GM21423 (cell line): ENCODE results near the gene SPACDR.
"Not testable (repeated sequence)": the region's sequence is repeated elsewhere in the genome, so short reads cannot be mapped to it uniquely, and the experiment has no call there.

ENCODE experiments used
- ATAC-seq: cut with Tn5 transposase; IDR thresholded peaks from one replicate; pipeline ENCODE4 v1.9.1; 2021; ENCODE audit warnings: mild to moderate bottlenecking, moderate library complexity; ENCODE audit not compliant: unreplicated experiment

The SPACDR gene

DNA sequence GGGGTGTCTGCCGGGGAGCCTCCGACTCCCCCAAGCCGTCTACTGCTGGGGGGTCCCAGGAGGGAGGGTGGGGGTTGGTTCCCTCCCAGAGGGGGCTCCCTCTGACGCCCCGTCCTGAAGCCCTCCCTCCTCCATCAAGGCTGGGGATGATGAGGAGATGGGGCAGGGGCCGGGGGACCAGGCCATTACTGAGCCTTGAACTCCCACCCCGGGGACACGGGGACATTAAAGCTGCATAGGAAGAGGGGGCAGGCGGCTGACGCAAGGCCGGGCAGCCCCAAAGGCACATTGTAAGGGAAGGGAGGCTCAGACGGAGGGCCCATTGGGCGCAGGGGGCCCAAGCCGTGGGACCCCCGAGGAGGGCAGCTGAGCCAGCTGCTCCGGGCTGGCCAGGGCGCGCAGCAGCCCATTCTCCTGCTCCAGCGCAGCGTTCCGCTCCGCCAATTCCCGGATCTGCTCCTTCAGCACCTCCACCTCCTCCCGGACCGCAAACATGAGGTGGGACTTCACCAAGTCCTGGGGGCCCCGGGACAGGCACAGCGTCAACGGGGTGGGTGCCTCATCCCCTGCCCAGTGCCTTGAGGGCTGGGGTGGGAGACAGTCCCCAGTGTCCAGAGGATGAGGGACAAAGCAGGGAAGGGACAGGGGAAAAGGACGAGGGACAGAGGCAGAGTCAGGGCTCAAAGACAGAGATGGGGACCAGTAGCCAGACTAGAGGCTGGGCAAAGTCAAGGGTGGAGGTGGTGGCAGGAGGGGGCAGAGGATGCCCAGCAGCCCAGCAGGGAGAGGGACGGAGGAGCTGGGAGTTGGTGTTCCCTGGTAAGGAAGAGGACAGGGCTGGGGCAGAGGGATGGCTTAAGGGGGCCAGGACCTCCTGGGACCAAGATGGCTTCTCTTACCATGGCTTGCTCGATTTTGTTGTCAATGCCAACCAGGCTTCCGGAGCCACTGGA, 2.9 kb upstream of the SPACDR start:
- ATAC-seq, result no peak

- ATAC-seq, result no peak
Observed at GRCh38 chr7:100465702-100466311, 1.7 kb upstream of the SPACDR start.

DNA sequence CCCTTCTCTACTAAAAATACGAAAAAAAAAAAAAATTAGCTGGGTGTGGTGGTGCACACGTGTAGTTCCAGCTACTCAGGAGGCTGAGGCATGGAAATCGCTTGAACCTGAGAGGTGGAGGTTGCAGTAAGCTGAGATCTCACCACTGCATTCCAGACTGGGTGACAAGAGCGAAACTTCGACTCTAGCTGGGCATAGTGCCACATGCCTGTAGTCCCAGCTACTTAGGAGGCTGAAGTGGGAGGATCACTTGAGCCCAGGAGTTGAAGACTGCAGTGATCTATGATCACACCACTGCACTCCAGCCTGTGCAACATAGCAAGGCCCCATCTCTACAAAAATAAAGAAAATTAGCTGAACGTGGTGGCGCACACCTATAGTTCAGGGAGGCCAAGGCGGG, 1.2 kb upstream of the SPACDR start:
- ATAC-seq, result no peak

DNA sequence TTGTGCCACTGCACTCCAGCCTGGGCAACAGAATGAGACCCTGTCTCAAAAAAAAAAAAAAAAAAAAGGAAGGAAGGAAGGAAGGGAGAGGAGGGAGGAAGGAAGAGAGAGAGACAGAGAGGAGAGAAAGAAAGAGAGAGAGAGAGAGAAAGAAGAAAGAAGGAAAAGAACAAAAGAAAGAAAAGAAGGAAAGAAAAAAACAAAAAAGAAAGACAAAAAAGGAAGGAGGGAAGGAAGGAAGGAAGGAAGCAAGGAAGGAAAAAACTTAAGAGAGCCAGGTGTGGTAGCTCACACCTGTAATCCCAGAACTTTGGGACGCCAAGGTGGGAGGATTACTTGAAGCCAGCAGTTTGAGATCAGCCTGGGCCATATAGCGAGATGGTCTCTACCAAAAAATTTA, 731 bp upstream of the SPACDR start:
- no peak for ATAC-seq

- no peak for ATAC-seq
Observed at GRCh38 chr7:100457033-100457432, 7.0 kb downstream of the SPACDR start.

GRCh38 chr7:100456562-100456961, 7.5 kb downstream of the SPACDR start:
- no peak for ATAC-seq

DNA sequence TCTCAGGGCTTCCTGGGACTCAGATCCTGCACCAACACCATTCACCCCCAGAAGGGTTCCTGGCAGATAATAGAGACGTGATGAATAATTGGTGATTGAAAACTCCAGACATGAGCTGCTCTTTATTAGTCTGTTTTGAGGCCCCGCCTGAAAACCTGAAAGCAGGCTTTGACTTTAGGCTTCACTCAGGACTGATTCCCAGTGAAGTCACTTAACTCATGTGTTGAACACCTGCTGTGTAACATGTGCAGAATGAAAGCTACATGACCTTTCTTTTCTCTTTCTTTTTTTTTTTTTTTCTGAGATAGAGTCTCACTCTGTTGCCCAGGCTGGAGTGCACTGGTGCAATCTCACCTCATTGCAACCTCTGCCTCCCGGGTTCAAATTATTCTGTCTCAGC, 8.9 kb downstream of the SPACDR start:
- no peak for ATAC-seq

DNA sequence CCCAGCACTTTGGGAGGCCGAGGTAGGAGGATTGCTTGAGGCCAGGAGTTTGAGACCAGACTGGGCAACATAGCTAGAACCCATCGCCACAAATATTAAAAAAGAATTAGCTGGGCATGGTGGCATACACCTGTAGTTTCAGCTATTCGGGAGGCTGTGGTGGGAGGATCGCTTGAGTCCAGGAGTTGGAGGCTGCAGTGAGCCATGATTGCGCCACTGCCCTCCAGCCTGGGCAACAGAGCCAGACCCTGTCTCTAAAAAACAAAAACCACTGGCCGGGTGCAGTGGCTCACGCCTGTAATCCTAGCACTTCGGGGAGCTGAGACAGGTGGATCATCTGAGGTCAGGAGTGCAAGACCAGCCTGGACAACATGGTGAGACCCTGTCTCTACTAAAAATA, 10.2 kb downstream of the SPACDR start:
- ATAC-seq, result not testable (repeated sequence)

- no peak for ATAC-seq
Observed at GRCh38 chr7:100452513-100452912, 11.5 kb downstream of the SPACDR start.

DNA sequence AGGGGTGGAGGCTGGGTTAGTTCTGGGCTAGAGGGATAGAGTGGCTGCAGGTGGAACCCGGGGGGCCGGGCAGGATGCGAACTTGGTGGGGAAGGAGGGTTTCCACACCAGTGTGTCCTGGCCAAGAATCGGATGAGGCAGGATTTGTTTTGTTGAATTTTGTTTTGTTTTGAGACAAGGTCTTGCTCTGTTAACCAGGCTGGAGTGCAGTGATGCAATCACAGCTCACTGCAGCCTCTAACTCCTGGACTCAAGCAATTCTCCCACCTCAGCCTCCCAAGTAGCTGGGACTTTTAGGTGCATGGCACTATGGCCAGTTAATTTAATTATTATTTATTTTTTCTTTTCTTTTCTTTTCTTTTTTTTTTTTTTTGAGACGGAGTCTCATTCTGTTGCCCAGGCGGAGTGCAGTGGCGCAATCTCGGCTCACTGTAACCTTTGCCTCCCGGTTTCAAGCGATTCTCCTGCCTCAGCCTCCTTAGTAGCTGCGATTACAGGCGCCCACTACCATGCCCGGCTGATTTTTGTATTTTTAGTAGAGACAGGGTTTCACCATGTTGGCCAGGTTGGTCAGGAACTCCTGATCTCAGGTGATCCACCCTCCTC, 14.8 kb downstream of the SPACDR start:
- ATAC-seq, result no peak

- not testable (repeated sequence) for ATAC-seq
Observed at GRCh38 chr7:100447363-100447762, 16.7 kb downstream of the SPACDR start.

- ATAC-seq, result no peak
Observed at GRCh38 chr7:100446040-100446439, 18.0 kb downstream of the SPACDR start.

DNA sequence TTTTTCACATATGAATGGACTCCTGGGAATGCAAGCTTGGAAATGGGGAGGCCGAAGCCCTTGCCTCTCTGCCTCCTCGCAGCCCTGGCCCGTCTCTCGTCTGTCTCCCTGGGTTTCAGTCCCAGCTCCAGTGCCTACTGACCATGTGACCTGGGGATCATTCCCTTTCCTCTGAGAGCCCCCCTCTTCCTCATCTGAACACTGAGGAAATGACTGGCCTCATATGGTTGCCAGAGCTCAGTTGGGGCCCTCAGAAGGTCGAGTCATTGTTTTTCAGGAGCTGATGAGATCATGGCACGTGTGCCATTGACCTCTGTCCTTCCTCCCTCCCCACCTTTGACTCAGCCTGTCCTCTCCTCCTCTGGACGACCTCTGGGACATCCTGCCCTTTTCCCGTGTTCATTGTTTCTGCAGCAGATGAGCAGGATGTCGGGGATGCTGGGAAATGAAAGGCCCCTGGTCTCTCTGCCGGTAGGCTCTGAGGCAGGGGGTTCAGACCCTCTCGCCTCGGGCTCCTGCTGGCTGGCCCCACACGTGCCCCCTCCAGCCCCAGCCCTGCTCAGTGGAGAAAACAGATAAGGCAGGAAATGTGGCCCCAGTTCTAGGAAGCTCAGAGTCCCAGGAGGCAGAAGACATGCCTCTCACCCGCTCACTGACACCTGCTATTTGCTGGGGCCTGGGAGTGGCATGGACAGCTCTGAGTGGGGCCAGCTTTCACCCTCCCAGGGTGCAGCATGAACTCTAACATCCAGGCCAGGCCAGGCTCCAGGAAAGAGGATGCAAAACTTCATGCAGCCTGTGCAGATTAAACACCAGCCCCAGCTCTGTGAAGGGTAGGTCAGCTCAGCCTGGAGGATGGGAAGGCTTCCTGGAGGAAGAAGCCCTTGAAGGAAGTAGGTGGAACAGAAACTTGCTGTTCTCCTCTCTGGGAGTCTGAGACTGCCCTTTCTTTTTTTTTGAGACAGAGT, 19.5 kb downstream of the SPACDR start:
- no peak for ATAC-seq

DNA sequence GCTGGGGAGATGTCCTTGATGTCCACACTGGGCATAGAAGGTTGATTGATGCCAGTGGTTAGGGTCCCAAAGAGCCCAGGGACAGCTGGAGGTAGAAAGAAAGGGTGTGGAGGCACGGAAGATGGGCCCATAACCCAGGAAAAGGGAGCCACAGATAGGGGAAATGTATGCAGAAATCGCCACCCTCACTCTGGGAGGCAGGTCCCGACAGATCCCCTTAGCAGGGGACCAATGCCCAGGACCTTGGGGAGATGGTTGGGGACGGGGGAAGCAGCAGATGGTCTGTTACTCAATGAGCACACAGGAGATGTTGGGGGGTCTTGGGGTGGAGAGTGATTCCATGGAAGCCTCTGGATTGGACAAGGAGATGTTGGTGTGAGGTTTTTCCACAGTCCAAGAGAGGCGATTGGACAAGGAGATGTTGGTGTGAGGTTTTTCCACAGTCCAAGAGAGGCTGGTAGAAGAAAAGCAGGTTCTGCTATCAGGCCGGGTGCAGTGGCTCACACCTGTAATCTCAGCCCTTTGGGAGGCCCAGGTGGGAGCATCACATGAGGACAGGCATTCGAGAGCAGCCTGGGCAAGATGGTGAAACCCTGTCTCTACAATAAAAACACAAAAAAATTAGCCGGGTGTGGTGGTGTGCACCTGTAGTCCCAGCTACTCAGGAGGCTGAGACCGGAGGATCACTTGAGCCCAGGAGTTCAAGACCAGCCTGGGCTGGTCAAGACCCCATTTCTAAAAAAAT, 20.8 kb downstream of the SPACDR start:
- ATAC-seq, result no peak

- ATAC-seq, result no peak
Observed at GRCh38 chr7:100441641-100442535, 22.2 kb downstream of the SPACDR start.

DNA sequence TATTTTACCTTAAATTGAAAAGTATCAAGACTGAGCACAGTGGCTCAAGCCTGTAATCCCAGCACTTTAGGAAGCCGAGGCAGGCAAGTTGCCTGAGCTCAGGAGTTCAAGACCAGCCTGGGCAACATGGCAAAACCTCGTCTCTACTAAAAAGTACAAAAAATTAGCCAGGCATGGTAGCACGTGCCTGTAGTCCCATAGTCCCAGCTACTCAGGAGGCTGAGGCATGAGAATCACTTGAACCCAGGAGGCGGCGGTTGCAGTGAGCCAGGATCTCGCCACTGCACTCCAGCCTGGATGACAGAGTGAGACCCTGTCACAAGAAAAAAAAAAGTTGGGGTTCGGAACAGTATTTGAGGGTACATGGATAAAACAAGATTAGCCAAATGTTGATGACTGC, 24.8 kb downstream of the SPACDR start:
- not testable (repeated sequence) for ATAC-seq

GRCh38 chr7:100438731-100439130, 25.3 kb downstream of the SPACDR start:
- not testable (repeated sequence) for ATAC-seq

GRCh38 chr7:100438172-100438571, 25.9 kb downstream of the SPACDR start:
- ATAC-seq, result no peak
